GM19351 (cell line): ENCODE measurements around the gene BICDL1.

Experiments used
- ATAC-seq: cut with Tn5 transposase; IDR thresholded peaks from one replicate; pipeline ENCODE4 v1.9.1; 2021; ENCODE audit warnings: mild to moderate bottlenecking, moderate library complexity; ENCODE audit not compliant: unreplicated experiment

The BICDL1 gene

DNA sequence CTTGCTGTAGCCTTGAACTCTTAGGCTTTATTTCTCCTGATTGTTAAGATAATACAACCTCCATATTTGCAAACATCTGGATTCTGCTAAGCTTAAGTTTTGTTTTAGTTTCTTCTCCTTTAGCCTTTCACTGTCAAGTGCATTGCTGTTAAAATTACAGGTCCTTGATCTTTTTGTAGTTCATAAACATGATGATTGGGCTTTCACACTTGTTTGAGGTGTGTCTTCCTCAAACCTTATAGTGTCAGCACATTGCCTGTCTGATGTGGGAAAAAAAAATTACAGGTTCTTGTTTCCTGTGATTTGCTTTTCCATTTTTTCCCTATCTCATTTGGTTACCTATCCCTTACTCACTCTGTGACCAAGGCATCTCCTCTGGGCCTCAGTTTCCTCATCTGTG lies 59.2 kb downstream of the BICDL1 start:
- no peak for ATAC-seq

GRCh38 chr12:120049426-120049825 lies 60.4 kb downstream of the BICDL1 start:
- no peak for ATAC-seq

DNA sequence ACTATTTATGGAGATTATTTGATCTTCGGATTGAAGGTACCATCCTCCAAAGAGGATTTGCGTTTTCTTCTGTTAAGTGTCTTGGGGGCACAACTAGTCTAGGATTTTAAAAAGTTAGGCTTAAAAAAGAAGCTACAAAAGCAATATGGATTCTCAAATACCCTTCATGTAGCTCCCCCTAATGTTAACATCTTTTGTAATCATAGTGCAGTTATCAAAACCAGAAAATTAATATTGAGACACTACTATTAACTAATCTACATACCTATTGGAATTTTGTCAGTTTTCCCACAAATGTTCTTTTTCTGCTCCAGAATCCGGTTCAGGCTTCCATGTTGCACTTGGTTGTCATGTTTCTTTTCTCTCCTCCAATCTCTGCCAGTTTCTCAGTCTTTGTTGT lies 62.5 kb downstream of the BICDL1 start:
- no peak for ATAC-seq

DNA sequence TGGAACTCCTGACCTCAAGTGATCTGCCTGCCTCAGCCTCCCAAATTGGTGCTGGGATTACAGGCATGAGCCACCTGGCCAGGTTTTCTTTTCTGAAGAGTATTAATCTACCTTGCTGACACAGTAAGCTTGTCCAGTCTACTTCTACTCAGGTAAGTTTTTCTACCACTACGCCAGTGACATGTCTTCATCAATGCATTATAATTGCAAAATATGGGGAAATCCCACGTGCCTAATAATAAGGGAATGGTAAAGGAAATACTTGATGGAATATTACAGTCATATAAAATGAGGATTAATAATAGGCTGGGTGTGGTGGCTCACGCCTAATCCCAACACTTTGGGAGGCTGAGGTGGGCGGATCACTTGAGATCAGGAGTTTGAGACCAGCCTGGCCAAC lies 65.3 kb downstream of the BICDL1 start:
- no peak for ATAC-seq

DNA sequence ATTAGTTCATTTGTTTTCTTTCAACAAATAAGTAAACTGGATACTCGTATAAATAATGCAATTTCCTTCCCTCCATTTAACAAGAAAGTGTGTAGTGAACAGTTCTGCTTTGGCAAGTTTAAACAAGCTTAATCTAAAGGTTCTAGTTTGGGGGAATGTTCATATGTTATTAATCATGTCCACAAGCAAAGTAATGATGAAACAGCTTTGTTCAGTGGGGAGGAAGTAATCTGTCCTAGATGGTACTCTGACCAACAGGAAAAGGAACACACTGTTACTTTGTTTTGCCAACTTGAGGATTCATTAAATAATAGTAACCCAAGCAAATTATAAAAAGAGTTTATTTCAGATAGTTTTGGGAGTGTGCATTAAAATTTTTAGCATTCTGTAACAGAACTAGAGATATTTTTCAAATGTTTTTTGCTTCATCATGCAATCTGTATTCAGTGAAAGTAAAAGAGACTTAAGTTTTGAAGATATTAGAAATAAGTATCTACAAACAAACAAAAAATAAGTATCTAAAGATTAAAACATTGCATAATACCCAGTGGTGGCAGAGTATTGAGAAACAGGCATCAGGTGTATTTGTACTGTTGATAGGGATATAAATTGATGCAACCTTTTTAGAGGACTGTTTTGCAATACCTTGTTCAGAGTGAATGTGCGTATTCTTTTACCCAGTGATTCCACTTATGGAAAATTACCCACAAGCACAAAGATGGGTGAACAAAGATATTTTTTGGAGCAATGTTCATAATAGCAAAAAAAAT lies 66.4 kb downstream of the BICDL1 start:
- ATAC-seq: no peak

DNA sequence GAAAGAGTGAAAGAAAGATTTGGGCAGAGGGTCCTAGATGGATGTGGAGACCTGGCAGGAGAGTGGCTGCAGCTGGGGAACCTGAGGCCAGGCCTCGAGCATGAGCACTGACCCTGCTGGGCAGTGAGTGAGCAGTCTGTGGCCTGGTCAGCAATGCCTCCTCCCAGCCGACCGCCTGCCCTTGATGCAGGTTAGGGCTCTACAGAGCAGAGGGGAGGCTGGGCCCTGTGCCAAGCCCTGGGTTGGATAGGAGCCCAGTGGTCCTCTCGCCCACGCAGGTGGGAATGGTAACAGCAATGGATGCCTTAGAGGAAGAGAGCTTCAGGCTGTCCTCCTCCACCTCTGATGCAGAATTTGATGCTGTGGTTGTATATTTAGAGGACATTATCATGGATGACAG lies 67.7 kb downstream of the BICDL1 start:
- ATAC-seq: no peak

GRCh38 chr12:120060196-120060595 lies 71.2 kb downstream of the BICDL1 start:
- no peak for ATAC-seq

DNA sequence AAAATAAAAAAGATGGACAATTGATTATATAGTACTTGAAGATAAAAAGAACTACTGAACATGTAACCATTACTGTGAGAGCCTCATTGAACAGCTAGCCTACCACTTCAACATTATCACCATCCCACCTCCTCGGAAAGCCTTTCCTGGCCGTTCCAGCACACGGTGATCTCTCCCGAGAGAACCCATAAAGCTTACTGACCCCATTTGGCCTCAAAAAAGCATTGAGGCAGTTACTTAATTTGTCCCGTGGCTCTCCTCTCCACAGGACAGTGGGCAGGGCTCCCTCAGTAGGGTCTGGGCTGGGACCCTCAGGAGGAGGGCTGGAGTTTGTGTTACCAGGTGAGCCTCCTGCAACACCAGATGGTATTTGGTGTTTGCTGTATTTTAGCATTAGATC lies 71.7 kb downstream of the BICDL1 start:
- no peak for ATAC-seq

DNA sequence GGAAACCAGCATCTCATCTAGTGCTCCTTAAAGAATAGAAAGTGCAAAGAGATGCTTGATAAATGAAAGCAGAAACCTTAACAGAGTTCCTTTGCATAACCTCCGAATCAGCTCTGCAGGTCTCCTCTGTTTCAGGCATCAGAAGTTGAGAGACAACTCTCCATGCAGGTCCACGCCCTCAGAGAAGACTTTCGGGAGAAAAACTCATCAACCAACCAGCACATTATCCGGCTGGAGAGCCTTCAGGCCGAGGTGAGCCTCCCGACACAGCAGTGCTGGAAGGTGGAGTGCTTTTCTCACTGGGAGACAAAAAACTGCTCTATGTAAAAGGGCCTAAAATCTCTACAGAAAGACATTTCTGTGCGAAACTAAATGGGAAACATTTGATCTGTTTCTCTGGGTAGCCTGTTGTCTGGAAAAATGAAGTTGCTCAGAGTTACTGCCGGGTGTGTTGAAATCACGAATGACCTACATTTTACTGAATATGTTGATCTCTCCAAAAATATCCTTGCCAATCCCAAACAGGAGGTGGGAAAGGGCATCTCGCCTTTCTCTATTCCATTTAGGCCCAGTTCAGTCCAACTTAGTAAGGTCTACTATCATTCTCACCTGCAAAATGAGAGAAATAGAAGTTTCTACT lies 72.7 kb downstream of the BICDL1 start:
- ATAC-seq: no peak

- no peak for ATAC-seq
Measured at GRCh38 chr12:120062976-120063579, 74.0 kb downstream of the BICDL1 start.

- no peak for ATAC-seq
Measured at GRCh38 chr12:120064054-120064940, 75.3 kb downstream of the BICDL1 start.

DNA sequence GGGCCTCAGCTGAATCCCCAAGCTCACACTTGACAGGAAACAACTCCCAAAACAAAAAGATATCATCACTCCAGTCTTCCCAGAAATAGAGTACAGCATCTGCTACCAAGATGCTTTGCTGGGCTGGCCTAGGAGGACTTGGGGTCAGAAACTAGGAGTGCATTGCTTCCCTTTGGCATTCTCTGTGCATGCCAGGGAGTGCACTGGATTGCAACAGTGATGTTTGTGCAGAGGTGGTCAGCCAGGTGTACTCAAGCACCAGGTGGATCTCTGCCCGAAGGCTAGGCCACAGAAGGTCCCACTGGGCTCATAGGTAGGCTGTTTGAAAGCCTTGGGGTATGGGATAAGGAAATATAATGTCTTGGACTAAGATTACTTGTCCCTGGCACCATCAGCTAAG lies 76.4 kb downstream of the BICDL1 start:
- no peak for ATAC-seq

- no peak for ATAC-seq
Measured at GRCh38 chr12:120066341-120066740, 77.3 kb downstream of the BICDL1 start.

GRCh38 chr12:120067084-120067869 lies 78.2 kb downstream of the BICDL1 start:
- ATAC-seq: no peak

GRCh38 chr12:120067901-120068300 lies 78.9 kb downstream of the BICDL1 start:
- no peak for ATAC-seq

GRCh38 chr12:120069278-120069677 lies 80.2 kb downstream of the BICDL1 start:
- no peak for ATAC-seq

- ATAC-seq: no peak
Measured at GRCh38 chr12:120071493-120072020, 82.5 kb downstream of the BICDL1 start.

- no peak for ATAC-seq
Measured at GRCh38 chr12:120072472-120073249, 83.6 kb downstream of the BICDL1 start.

- ATAC-seq: no peak
Measured at GRCh38 chr12:120075034-120075616, 86.1 kb downstream of the BICDL1 start.
